ENCODE results near the gene GTPBP10. TPM values are rescaled to one million over a fixed set of nuclear protein-coding genes. Genes with fewer than 3 reads are reported as not detected.

GTPBP10 gene
- 18.5 to 20.1 TPM (median 19.6 TPM) in 3 replicates for total RNA-seq (2021)
- percentile 82 among the genes with signal in this experiment for Bru-seq, nascent RNA
- long read RNA-seq, experiment 1, full-length matches to known transcripts, result 13 of 17 reads
- long read RNA-seq, experiment 1, partial matches to known transcripts, result 1 of 17 reads
- long read RNA-seq, experiment 1, other reads (novel, unspliced or antisense), result 3 of 17 reads
- long read RNA-seq, experiment 2, full-length matches to known transcripts, result 6 of 16 reads
- long read RNA-seq, experiment 2, partial matches to known transcripts, result 6 of 16 reads
- long read RNA-seq, experiment 2, other reads (novel, unspliced or antisense), result 4 of 16 reads
- long read RNA-seq, experiment 3, full-length matches to known transcripts, result 40 of 49 reads
- long read RNA-seq, experiment 3, partial matches to known transcripts, result 4 of 49 reads
- long read RNA-seq, experiment 3, other reads (novel, unspliced or antisense), result 5 of 49 reads

- Mint-ChIP-seq H3K27ac (peak within 1 kb of the TSS; percentile 89), H3K9me3 (no peaks in the 10 kb centered on the region), H3K4me1 (peaks cover 9% of the 10 kb centered on the region), H3K4me3 (peak within 1 kb of the TSS; percentile 91), H3K36me3 (no peaks in the 10 kb centered on the region), H3K27me3 (ENCODE audit: low read depth) (no peaks in the 10 kb centered on the region)
- CTCF ChIA-PET, result interaction anchor here (1.1 to 1.7 kb wide), 6 partner anchors 27 to 192 kb away, joined by 3 to 15 read pairs (median 4); partner anchors contain the start of genes CLDN12, STEAP1 and STEAP2
- POLR2A ChIA-PET, result interaction anchor here (1.3 kb wide), 1 partner anchor 135 kb away, joined by 5 read pairs; the partner anchor contains the start of gene STEAP2
- peak; percentile 90 for DNase-seq (ENCODE audit: low spot score)
- ATAC-seq, result peak; percentile 95
- TF ChIP-seq ZNF219 (CRISPR knock-in tag; IDR thresholded peaks at IDR 0.05; ENCODE audit: borderline replicate concordance) (no peak), ATF6 (CRISPR knock-in tag; IDR thresholded peaks at IDR 0.05) (no peak), FOXK1 (CRISPR knock-in tag; IDR thresholded peaks at IDR 0.05) (peak; percentile 97), FOXP4 (CRISPR knock-in tag; IDR thresholded peaks at IDR 0.05) (peak; percentile 71; the same call in 1 of the 2 replicates), KAT7 (CRISPR knock-in tag; IDR thresholded peaks at IDR 0.05; ENCODE audit: borderline replicate concordance) (no peak), MYBL2 (CRISPR knock-in tag; IDR thresholded peaks at IDR 0.05) (0 out of 2 replicates have a peak, but pooled peaks have one; percentile 25), CREM (CRISPR knock-in tag; IDR thresholded peaks at IDR 0.05) (peak; percentile 98), SMAD3 (CRISPR knock-in tag; IDR thresholded peaks at IDR 0.05; ENCODE audit: borderline replicate concordance) (peak; percentile 80; the same call in 1 of the 2 replicates), HMGXB4 (CRISPR knock-in tag; IDR thresholded peaks at IDR 0.05) (0 out of 2 replicates have a peak, but pooled peaks have one; percentile 28), SP1 (CRISPR knock-in tag; conservative IDR thresholded peaks at IDR 0.05) (peak; percentile 91), TEAD1 (CRISPR knock-in tag; IDR thresholded peaks at IDR 0.05) (peak; percentile 72), AR (CRISPR knock-in tag; IDR thresholded peaks at IDR 0.05) (no peak), ARID4B (CRISPR knock-in tag; IDR thresholded peaks at IDR 0.05; ENCODE audit: borderline replicate concordance) (peak; percentile 96; the same call in 1 of the 2 replicates), NFE2L1 (CRISPR knock-in tag; IDR thresholded peaks at IDR 0.05) (no peak), IRF2 (CRISPR knock-in tag; IDR thresholded peaks at IDR 0.05; ENCODE audit: borderline replicate concordance, low read depth) (no peak), ZNF121 (CRISPR knock-in tag; IDR thresholded peaks at IDR 0.05) (no peak), CTCF (IDR thresholded peaks at IDR 0.05) (0 out of 2 replicates have a peak, but pooled peaks have one; percentile 37), ATF3 (CRISPR knock-in tag; conservative IDR thresholded peaks at IDR 0.05) (no peak), ZNF232 (CRISPR knock-in tag; IDR thresholded peaks at IDR 0.05) (peak; percentile 75)
Observed at GRCh38 chr7:90346336-90347125, at the start of gene GTPBP10. Gene GTPBP10, plus strand, starts transcription at chr7:90346716. Its CDS starts 26 bp downstream, at chr7:90346742.
